ENCODE results near the gene PLEKHG2. TPM values are rescaled to one million over a fixed set of nuclear protein-coding genes. Genes with fewer than 3 reads are reported as not detected.
A peak's percentile ranks its signal among the peaks of the same experiment; 100 is the strongest.

The PLEKHG2 gene
- total RNA-seq, 1 experiment from 2014 or later, result 27.9 TPM

- Histone ChIP-seq H3K9me3 (replicated peaks) (no peaks in the 10 kb centered on the region), H3K4me3 (no peak overlapping the region), H3K4me1 (no peaks in the 10 kb centered on the region), H3K27me3 (no peaks in the 10 kb centered on the region), H3K27ac (no peak overlapping the region), H3K36me3 (peaks cover 68% of the 10 kb centered on the region)
- no peak for DNase-seq
Measured at GRCh38 chr19:39465956-39466747, 53.7 kb downstream of the PLEKHG2 start.

GRCh38 chr19:39467941-39468340, 55.5 kb downstream of the PLEKHG2 start:
- no peaks in the 10 kb centered on the region for H3K27me3 ChIP-seq
- no peak for DNase-seq
- H3K9me3 ChIP-seq (replicated peaks), result no peaks in the 10 kb centered on the region
- H3K4me3 ChIP-seq, result no peak overlapping the region
- no peak overlapping the region for H3K27ac ChIP-seq
- H3K4me1 ChIP-seq, result no peaks in the 10 kb centered on the region
- H3K36me3 ChIP-seq, result peaks cover 75% of the 10 kb centered on the region

- no peaks in the 10 kb centered on the region for H3K4me1 ChIP-seq
- H3K9me3 ChIP-seq (replicated peaks), result no peaks in the 10 kb centered on the region
- no peak overlapping the region for H3K4me3 ChIP-seq
- H3K27me3 ChIP-seq, result no peaks in the 10 kb centered on the region
- peaks cover 78% of the 10 kb centered on the region for H3K36me3 ChIP-seq
- H3K27ac ChIP-seq, result no peak overlapping the region
- no peak for DNase-seq
Measured at GRCh38 chr19:39469036-39469435, 56.6 kb downstream of the PLEKHG2 start.

DNA sequence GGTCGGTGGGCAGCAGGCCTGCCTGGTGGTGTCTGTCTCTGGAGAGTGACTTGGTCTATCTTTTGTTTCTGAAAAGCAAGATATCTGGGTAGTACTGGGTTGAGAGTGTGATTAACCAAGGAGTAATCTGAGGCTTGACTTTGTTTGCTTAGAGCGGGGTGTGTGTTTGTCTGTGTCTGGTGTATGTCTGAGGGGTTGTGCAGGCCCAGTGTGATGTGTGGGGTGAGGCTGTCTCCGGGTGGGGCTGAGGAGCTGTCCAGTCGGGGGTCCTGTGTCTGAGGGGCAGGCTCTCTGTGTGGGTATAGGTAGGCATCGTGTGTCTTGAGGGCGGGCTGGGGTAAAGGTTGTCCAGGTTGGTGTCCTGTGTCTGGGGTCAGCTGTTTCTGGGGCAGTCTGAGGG, 57.1 kb downstream of the PLEKHG2 start:
- H3K36me3 ChIP-seq, result peaks cover 76% of the 10 kb centered on the region

GRCh38 chr19:39470724-39471339, 58.4 kb downstream of the PLEKHG2 start:
- DNase-seq, result no peak
- H3K27ac ChIP-seq, result no peak overlapping the region
- no peaks in the 10 kb centered on the region for H3K27me3 ChIP-seq
- H3K9me3 ChIP-seq (replicated peaks), result no peaks in the 10 kb centered on the region
- H3K4me1 ChIP-seq, result no peaks in the 10 kb centered on the region
- H3K36me3 ChIP-seq, result peaks cover 73% of the 10 kb centered on the region
- no peak overlapping the region for H3K4me3 ChIP-seq

More for the DNA sequence above, 57.1 kb downstream of the PLEKHG2 start:
- no peaks in the 10 kb centered on the region for H3K27me3 ChIP-seq
- H3K9me3 ChIP-seq (replicated peaks), result no peaks in the 10 kb centered on the region
- H3K4me3 ChIP-seq, result no peak overlapping the region
- no peak overlapping the region for H3K27ac ChIP-seq
- DNase-seq, result no peak
- H3K4me1 ChIP-seq, result no peaks in the 10 kb centered on the region

DNA sequence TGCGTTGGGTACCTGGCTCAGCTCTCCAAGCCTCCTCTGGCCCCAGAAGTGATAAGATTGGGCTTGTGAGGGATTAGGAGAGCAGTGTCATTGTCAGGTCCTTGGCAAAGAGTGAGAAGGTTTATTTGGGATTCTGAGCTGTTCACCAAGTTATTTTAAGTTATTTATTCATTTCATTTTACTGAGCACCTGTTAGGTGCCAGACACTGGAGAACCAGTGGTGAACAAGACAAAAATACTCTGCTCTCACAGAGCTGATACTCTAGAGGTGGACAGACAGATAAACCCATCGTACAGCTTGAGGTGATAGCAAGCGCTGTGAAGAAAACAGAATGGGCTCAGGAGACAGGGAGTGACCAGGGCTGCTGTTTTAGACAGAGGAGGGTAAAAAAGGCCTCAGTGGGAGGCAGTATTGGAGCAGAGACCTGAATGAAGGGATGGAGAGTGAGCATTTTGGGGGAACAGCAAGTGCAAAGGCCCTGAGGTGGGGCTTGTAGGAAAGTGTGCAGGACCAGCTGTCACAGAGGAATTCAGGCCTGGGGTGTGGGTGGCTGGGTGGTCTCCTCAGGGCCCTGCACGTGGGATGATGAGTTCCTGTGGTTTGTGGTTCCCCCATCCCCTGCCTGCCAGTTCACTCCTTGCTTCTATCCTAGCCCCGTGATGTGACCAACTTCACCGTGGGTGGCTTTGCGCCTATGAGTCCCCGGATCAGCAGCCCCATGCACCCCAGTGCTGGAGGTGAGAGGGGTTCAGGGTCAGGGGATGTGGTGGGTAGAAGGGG, 59.5 kb downstream of the PLEKHG2 start:
- H3K4me1 ChIP-seq, result no peaks in the 10 kb centered on the region
- H3K27me3 ChIP-seq, result no peaks in the 10 kb centered on the region
- DNase-seq, result peak; percentile 30 to 49
- no peak overlapping the region for H3K27ac ChIP-seq
- peaks cover 65% of the 10 kb centered on the region for H3K36me3 ChIP-seq
- H3K4me3 ChIP-seq, result no peak overlapping the region
- H3K9me3 ChIP-seq (replicated peaks), result no peaks in the 10 kb centered on the region

- DNase-seq, result no peak
- H3K27me3 ChIP-seq, result no peaks in the 10 kb centered on the region
- H3K27ac ChIP-seq, result no peak overlapping the region
- H3K4me3 ChIP-seq, result no peak overlapping the region
- H3K4me1 ChIP-seq, result no peaks in the 10 kb centered on the region
- no peaks in the 10 kb centered on the region for H3K9me3 ChIP-seq (replicated peaks)
- peaks cover 59% of the 10 kb centered on the region for H3K36me3 ChIP-seq
Measured at GRCh38 chr19:39472746-39473442, 60.4 kb downstream of the PLEKHG2 start.

DNA sequence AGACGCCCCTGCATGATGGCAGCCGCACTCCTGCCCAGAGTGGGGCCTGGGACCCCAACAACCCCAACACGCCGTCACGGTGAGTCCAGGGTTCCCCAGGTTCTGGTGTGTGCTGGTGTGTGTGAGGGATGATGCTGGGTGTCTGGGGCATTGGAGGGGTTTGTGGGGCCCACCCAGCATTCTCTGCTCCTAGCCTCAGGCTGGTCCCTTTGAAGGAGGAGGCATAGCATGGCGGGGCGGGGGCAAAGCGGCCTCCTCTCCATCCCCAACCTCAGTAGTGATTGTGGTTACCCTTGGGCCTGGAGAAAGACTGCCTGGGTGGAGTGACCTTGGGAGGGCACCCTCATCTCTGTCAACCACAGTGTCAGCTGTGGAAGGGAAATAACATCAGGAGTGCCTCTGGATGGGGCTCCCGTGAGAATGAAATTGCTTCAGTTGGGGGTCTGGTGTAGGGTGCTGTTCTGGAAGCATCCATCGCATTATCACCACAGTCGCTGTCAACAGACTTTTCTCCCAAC, 61.0 kb downstream of the PLEKHG2 start:
- no peaks in the 10 kb centered on the region for H3K9me3 ChIP-seq (replicated peaks)
- H3K4me3 ChIP-seq, result no peak overlapping the region
- DNase-seq, result no peak
- H3K27ac ChIP-seq, result no peak overlapping the region
- no peaks in the 10 kb centered on the region for H3K27me3 ChIP-seq
- H3K4me1 ChIP-seq, result no peaks in the 10 kb centered on the region
- peaks cover 59% of the 10 kb centered on the region for H3K36me3 ChIP-seq

- Histone ChIP-seq H3K4me1 (no peaks in the 10 kb centered on the region), H3K27me3 (no peaks in the 10 kb centered on the region), H3K36me3 (peaks cover 53% of the 10 kb centered on the region), H3K27ac (no peak overlapping the region), H3K4me3 (no peak overlapping the region), H3K9me3 (replicated peaks) (no peaks in the 10 kb centered on the region)
- peak; percentile 76 to 78 for DNase-seq
Measured at GRCh38 chr19:39474139-39474620, 61.7 kb downstream of the PLEKHG2 start.

DNA sequence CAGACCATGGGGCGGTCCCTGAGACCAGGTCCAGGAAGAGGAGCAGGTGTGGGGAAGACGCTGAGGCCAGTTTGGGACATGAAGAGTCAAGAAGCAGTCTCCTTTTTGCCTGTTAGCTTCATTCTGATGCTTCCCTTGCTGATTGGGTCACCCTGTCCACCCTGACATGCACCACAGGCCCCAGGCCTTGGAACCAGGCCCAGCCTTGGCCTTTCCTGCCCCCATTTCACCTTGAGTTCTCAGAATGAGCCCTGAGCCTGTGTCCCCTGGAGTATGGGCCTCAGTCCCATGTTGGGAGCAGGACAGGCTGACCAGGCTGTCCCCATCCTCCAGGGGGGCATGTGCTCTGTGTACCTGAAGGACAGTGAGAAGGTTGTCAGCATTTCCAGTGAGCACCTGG, 63.3 kb downstream of the PLEKHG2 start:
- Histone ChIP-seq H3K27ac (no peak overlapping the region), H3K4me3 (no peak overlapping the region), H3K36me3 (peaks cover 39% of the 10 kb centered on the region), H3K9me3 (replicated peaks) (no peaks in the 10 kb centered on the region), H3K27me3 (no peaks in the 10 kb centered on the region), H3K4me1 (no peaks in the 10 kb centered on the region)
- no peak for DNase-seq

Other genes with a start within 250 kb of the PLEKHG2 start
- gene NCCRP1, start 215.7 kb upstream of the PLEKHG2 start, total RNA-seq (2014; rRNA removed; shearing (Covaris generic)), result 7.6 and 7.8 TPM in 2 replicates
- not detected in 2 replicates for gene SYCN, start 208.4 kb upstream of the PLEKHG2 start, total RNA-seq (2014; rRNA removed; shearing (Covaris generic))
- gene IFNL3, start 167.7 kb upstream of the PLEKHG2 start, total RNA-seq (2014; rRNA removed; shearing (Covaris generic)), result not detected in 2 replicates
- gene IFNL4, start 163.8 kb upstream of the PLEKHG2 start, total RNA-seq (2014; rRNA removed; shearing (Covaris generic)), result not detected in 2 replicates
- gene IFNL2, start 144.3 kb upstream of the PLEKHG2 start, total RNA-seq (2014; rRNA removed; shearing (Covaris generic)), result not detected in 2 replicates
- not detected in 2 replicates for gene IFNL1, start 116.3 kb upstream of the PLEKHG2 start, total RNA-seq (2014; rRNA removed; shearing (Covaris generic))
- 0.59 and 0.66 TPM in 2 replicates for gene LRFN1, start 91.8 kb upstream of the PLEKHG2 start, total RNA-seq (2014; rRNA removed; shearing (Covaris generic))
- 3.3 and 3.7 TPM in 2 replicates for gene GMFG, start 76.6 kb upstream of the PLEKHG2 start, total RNA-seq (2014; rRNA removed; shearing (Covaris generic))
- 125 and 129 TPM in 2 replicates for gene SAMD4B, start 70.2 kb upstream of the PLEKHG2 start, total RNA-seq (2014; rRNA removed; shearing (Covaris generic))
- 73.6 and 85.7 TPM in 2 replicates for gene PAF1, start 21.6 kb upstream of the PLEKHG2 start, total RNA-seq (2014; rRNA removed; shearing (Covaris generic))
- gene MED29, start 21.3 kb upstream of the PLEKHG2 start, total RNA-seq (2014; rRNA removed; shearing (Covaris generic)), result 28.2 and 31.9 TPM in 2 replicates
- gene ZFP36, start 5.8 kb upstream of the PLEKHG2 start, total RNA-seq (2014; rRNA removed; shearing (Covaris generic)), result 2.4 and 2.7 TPM in 2 replicates
- gene RPS16, start 23.3 kb downstream of the PLEKHG2 start, total RNA-seq (2014; rRNA removed; shearing (Covaris generic)), result 1,718 and 1,766 TPM in 2 replicates
- 89.8 and 106 TPM in 2 replicates for gene SUPT5H, start 32.9 kb downstream of the PLEKHG2 start, total RNA-seq (2014; rRNA removed; shearing (Covaris generic))
- gene TIMM50, start 68.2 kb downstream of the PLEKHG2 start, total RNA-seq (2014; rRNA removed; shearing (Covaris generic)), result 184 and 192 TPM in 2 replicates
- 3.7 and 3.8 TPM in 2 replicates for gene DLL3, start 86.3 kb downstream of the PLEKHG2 start, total RNA-seq (2014; rRNA removed; shearing (Covaris generic))
- 0.15 and 0.32 TPM in 2 replicates for gene SELENOV, start 102.5 kb downstream of the PLEKHG2 start, total RNA-seq (2014; rRNA removed; shearing (Covaris generic))
- gene EID2B, start 120.2 kb downstream of the PLEKHG2 start, total RNA-seq (2014; rRNA removed; shearing (Covaris generic)), result 6.3 and 9.1 TPM in 2 replicates
- 30.4 and 35.8 TPM in 2 replicates for gene EID2, start 127.5 kb downstream of the PLEKHG2 start, total RNA-seq (2014; rRNA removed; shearing (Covaris generic))
- gene LGALS13, start 189.9 kb downstream of the PLEKHG2 start, total RNA-seq (2014; rRNA removed; shearing (Covaris generic)), result not detected in 2 replicates
- not detected in 2 replicates for gene LGALS16, start 243.2 kb downstream of the PLEKHG2 start, total RNA-seq (2014; rRNA removed; shearing (Covaris generic))

Measured in SJCRH30 (cell line).